Measurements from ENCODE around the gene DNAJC6. TPM values are rescaled to one million over a fixed set of nuclear protein-coding genes. Genes with fewer than 3 reads are reported as not detected.

DNAJC6 gene
- total RNA-seq = 1 to 10 TPM; 6.7 to 8.3 TPM

GRCh38 chr1:65309304-65310077, at the start of gene DNAJC6:
TSS of gene DNAJC6 (plus strand) at chr1:65309543. CDS start at chr1:65309746, 203 bp downstream.

GRCh38 chr1:65420590-65421350, 111.4 kb downstream of the DNAJC6 start, which contains the start of the genes LEPR and LEPROT:
TSS of gene LEPR (plus strand) at chr1:65420668. CDS start at chr1:65565566, 144,898 bp downstream.
TSS of gene LEPROT (plus strand) at chr1:65420668. CDS start at chr1:65420725, 57 bp downstream.

Small RNA genes lying within 50 kb of the gene (small RNA-seq; reads per million reads assigned to genes)
- gene COX6CP13 (0 reads per million in 2 donors), gene RNU2-15P (0.12 to 0.51 reads per million in 2 donors)

Other genes with a start within 250 kb of the DNAJC6 start
- 10 to 100 TPM in 1 of 2 donors, 1 to 10 TPM in 1; 1.3 to 15.1 TPM for gene AK4, start 161.3 kb upstream of the DNAJC6 start, total RNA-seq
- gene LEPR, start 111.1 kb downstream of the DNAJC6 start, total RNA-seq = 1 to 10 TPM; 1.7 to 3.3 TPM
- 10 to 100 TPM; 42.6 to 45.8 TPM for gene LEPROT, start 111.1 kb downstream of the DNAJC6 start, total RNA-seq

All from melanocyte of skin (primary cell).